Measurements from ENCODE around the gene ZNF598. TPM values are rescaled to one million over a fixed set of nuclear protein-coding genes. Genes with fewer than 3 reads are reported as not detected.
A peak's percentile ranks its signal among the peaks of the same experiment; 100 is the strongest.

The ZNF598 gene
- total and polyA plus RNA-seq, 2 donors = 5.7 to 46.2 TPM

DNA sequence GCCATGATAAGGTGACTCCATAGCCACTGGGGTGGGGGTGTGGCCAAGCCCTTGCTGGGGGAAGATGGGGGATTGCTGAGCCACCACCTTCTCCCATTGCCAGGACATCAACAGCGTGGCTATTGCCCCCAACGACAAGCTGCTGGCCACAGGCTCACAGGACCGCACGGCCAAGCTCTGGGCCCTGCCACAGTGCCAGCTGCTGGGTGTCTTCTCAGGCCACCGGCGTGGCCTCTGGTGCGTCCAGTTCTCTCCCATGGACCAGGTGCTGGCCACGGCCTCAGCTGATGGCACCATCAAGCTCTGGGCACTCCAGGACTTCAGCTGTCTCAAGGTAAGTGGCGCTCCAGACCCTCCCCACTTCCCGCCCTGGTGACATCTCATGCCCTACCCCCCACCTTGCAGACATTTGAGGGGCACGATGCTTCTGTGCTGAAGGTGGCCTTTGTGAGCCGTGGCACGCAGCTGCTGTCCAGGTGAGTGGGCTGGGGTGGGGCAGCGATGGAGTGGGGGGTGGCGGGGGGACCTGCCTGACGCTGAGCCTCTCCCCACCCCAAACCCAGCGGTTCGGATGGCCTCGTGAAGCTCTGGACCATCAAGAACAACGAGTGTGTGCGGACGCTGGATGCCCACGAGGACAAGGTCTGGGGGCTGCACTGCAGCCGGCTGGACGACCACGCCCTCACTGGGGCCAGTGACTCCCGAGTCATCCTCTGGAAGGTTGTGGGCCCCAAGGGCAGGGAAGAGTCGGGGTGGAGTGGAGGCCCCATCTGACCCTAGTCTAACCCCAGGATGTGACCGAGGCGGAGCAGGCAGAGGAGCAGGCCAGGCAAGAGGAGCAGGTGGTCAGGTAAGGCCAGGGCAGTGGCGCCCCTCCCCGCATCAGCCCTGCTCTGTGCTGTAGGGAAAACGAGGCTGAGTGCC is 32.4 kb downstream of the ZNF598 start:
- H3K36me3 ChIP-seq (ENCODE audit: control insufficient read depth in 2 of 2, insufficient read depth in 2 of 2, low read length in 1 of 2) = peaks cover 39 to 51% of the 10 kb centered on the region in 2 donors
- DNase-seq (ENCODE audit: low read depth in 6 of 9, low spot score in 9 of 9) = no peak
- WGBS = 97% methylated on average over 33 of the region's 33 CpGs
- H3K4me1 ChIP-seq (ENCODE audit: control insufficient read depth in 2 of 2, insufficient read depth in 2 of 2, low read length in 2 of 2) = peaks cover 3 to 10% of the 10 kb centered on the region in 2 donors
- peaks cover 2 to 18% of the 10 kb centered on the region in 2 donors for H3K9me3 ChIP-seq (ENCODE audit: control insufficient read depth in 2 of 2, insufficient read depth in 1 of 2, low read length in 1 of 2)
- no peak overlapping the region for H3K27ac ChIP-seq (ENCODE audit: low read depth in 1 of 2, low read length in 1 of 2)
- peaks cover 41 to 43% of the 10 kb centered on the region in 2 donors for H3K27me3 ChIP-seq (ENCODE audit: control insufficient read depth in 2 of 2, insufficient read depth in 1 of 2, low read length in 1 of 2)
- no peak overlapping the region for H3K4me3 ChIP-seq (ENCODE audit: low read length in 2 of 2)

GRCh38 chr16:1976216-1976520 is 33.5 kb downstream of the ZNF598 start:
- no peak for DNase-seq (ENCODE audit: low read depth in 6 of 9, low spot score in 9 of 9)
- Histone ChIP-seq H3K36me3 (ENCODE audit: control insufficient read depth in 2 of 2, insufficient read depth in 2 of 2, low read length in 1 of 2) (peaks cover 39 to 51% of the 10 kb centered on the region in 2 donors), H3K27me3 (ENCODE audit: control insufficient read depth in 2 of 2, insufficient read depth in 1 of 2, low read length in 1 of 2) (peaks cover 30 to 32% of the 10 kb centered on the region in 2 donors), H3K27ac (ENCODE audit: low read depth in 1 of 2, low read length in 1 of 2) (no peak overlapping the region), H3K4me1 (ENCODE audit: control insufficient read depth in 2 of 2, insufficient read depth in 2 of 2, low read length in 2 of 2) (peaks cover 3 to 15% of the 10 kb centered on the region in 2 donors), H3K4me3 (ENCODE audit: low read length in 2 of 2) (no peak overlapping the region), H3K9me3 (ENCODE audit: control insufficient read depth in 2 of 2, insufficient read depth in 1 of 2, low read length in 1 of 2) (peaks cover 2 to 14% of the 10 kb centered on the region in 2 donors)
- 97% methylated on average over 8 of the region's 8 CpGs for WGBS

DNA sequence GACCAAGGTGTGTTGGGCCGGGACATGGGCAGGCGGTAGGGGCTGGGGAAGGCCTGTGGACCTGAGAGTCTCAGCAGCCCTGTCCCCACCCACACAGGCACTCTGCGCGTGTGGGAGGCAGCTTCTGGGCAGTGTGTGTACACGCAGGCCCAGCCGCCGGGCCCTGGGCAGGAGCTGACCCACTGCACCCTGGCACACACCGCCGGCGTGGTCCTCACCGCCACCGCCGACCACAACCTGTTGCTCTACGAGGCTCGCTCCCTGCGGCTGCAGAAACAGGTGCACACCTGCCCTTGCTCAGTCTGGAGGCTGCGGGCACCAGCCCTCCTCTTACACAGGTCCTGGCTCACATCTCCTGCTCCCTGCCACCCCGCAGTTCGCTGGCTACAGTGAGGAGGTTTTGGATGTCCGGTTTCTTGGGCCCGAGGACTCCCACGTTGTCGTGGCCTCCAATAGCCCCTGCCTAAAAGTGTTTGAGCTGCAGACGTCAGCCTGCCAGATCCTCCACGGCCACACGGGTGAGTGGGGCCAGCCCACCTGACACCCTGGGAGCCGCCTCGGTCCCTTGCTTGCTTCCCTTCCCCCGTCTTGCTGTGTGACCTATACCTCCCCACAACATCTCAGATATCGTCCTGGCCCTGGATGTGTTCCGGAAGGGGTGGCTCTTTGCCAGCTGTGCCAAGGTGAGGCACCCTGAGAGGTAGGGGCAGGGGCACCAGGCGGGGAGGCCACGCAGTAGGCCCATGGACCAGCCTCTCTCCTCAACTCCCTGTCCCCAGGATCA is 34.0 kb downstream of the ZNF598 start:
- DNase-seq (ENCODE audit: low read depth in 6 of 9, low spot score in 9 of 9) = no peak
- peaks cover 2 to 9% of the 10 kb centered on the region in 2 donors for H3K9me3 ChIP-seq (ENCODE audit: control insufficient read depth in 2 of 2, insufficient read depth in 1 of 2, low read length in 1 of 2)
- peaks cover 25 to 27% of the 10 kb centered on the region in 2 donors for H3K27me3 ChIP-seq (ENCODE audit: control insufficient read depth in 2 of 2, insufficient read depth in 1 of 2, low read length in 1 of 2)
- H3K36me3 ChIP-seq (ENCODE audit: control insufficient read depth in 2 of 2, insufficient read depth in 2 of 2, low read length in 1 of 2) = peaks cover 39 to 51% of the 10 kb centered on the region in 2 donors
- H3K4me3 ChIP-seq (ENCODE audit: low read length in 2 of 2) = no peak overlapping the region
- H3K4me1 ChIP-seq (ENCODE audit: control insufficient read depth in 2 of 2, insufficient read depth in 2 of 2, low read length in 2 of 2) = peaks cover 7 to 20% of the 10 kb centered on the region in 2 donors
- 98% methylated on average over 33 of the region's 33 CpGs for WGBS
- H3K27ac ChIP-seq (ENCODE audit: low read depth in 1 of 2, low read length in 1 of 2) = no peak overlapping the region

DNA sequence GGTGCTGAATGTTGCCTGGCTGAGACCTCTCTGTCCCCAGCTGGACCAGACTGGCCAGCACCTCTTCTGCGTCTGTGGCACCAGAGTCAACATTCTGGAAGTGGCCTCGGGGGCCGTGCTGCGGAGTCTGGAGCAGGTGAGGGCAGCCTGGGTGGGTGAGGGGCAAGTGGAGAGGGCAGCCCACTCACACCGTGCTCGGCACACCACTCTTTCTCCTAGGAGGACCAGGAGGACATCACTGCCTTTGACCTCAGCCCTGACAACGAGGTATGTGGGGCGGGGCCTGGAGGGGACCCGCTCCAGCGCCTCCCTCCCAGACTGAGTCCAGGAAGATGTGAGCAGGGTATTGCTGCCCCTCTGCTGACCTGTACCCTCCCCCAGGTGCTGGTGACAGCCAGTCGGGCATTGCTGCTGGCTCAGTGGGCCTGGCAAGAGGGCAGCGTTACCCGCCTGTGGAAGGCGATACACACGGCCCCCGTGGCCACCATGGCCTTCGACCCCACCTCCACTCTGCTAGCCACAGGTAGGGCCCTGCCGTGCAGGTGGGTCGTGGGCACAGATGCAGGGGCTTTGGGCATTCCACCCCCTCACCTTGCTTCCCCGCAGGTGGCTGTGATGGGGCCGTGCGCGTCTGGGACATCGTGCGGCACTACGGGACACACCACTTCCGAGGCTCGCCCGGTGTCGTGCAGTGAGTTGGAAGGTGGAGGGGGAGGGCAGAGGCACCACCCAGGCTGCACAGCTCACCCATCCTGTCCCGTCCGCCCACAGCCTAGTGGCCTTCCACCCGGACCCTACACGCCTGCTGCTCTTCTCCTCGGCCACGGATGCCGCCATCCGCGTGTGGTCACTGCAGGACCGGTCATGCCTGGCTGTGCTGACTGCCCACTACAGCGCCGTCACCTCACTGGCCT is 35.2 kb downstream of the ZNF598 start:
- peaks cover 13 to 15% of the 10 kb centered on the region in 2 donors for H3K27me3 ChIP-seq (ENCODE audit: control insufficient read depth in 2 of 2, insufficient read depth in 1 of 2, low read length in 1 of 2)
- peaks cover 39 to 51% of the 10 kb centered on the region in 2 donors for H3K36me3 ChIP-seq (ENCODE audit: control insufficient read depth in 2 of 2, insufficient read depth in 2 of 2, low read length in 1 of 2)
- peaks cover 0 to 2% of the 10 kb centered on the region in 2 donors for H3K9me3 ChIP-seq (ENCODE audit: control insufficient read depth in 2 of 2, insufficient read depth in 1 of 2, low read length in 1 of 2)
- no peak for DNase-seq (ENCODE audit: low read depth in 6 of 9, low spot score in 9 of 9)
- H3K4me1 ChIP-seq (ENCODE audit: control insufficient read depth in 2 of 2, insufficient read depth in 2 of 2, low read length in 2 of 2) = peaks cover 7 to 18% of the 10 kb centered on the region in 2 donors
- no peak overlapping the region for H3K27ac ChIP-seq (ENCODE audit: low read depth in 1 of 2, low read length in 1 of 2)
- H3K4me3 ChIP-seq (ENCODE audit: low read length in 2 of 2) = no peak overlapping the region
- WGBS = 97% methylated on average over 42 of the region's 42 CpGs

DNA sequence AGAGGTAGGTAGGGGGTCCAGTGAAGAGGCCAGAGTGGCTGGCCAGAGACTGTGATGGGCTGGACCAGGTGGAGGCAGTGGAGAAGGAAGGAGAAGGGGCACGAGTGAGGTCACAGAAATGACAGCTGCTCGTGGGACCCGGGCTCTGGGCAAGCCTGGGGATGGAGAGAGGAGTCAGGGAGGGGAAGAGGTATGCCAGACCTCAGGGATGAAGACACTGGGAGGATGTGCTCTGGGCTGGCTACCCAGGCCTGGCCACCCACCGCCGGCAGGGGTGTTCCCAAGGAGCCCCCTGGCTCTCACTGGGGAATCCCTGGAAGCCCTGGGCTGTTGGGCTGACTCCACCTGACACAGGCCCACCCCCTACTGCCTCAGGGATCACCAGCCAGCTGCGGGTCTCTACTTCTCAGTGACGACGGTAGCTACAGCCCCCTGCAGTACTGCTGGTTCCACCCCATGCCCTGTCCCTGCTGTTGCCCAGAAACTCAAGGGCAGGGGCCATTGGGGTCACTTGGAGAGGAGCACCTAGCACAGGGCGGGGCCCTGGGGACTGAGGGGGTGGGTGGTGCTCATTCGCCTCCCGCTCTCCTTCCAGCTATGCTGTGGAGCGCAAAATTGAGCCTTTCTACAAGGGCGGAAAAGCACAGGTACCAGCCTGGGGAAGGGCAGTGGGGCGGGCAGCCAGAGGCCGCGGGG is 36.0 kb downstream of the ZNF598 start:
- peaks cover 7 to 18% of the 10 kb centered on the region in 2 donors for H3K4me1 ChIP-seq (ENCODE audit: control insufficient read depth in 2 of 2, insufficient read depth in 2 of 2, low read length in 2 of 2)
- peaks cover 5 to 7% of the 10 kb centered on the region in 2 donors for H3K27me3 ChIP-seq (ENCODE audit: control insufficient read depth in 2 of 2, insufficient read depth in 1 of 2, low read length in 1 of 2)
- H3K4me3 ChIP-seq (ENCODE audit: low read length in 2 of 2) = no peak overlapping the region
- no peak overlapping the region for H3K27ac ChIP-seq (ENCODE audit: low read depth in 1 of 2, low read length in 1 of 2)
- DNase-seq (ENCODE audit: low read depth in 6 of 9, low spot score in 9 of 9) = no peak
- no peaks in the 10 kb centered on the region for H3K9me3 ChIP-seq (ENCODE audit: control insufficient read depth in 2 of 2, insufficient read depth in 1 of 2, low read length in 1 of 2)
- peaks cover 37 to 48% of the 10 kb centered on the region in 2 donors for H3K36me3 ChIP-seq (ENCODE audit: control insufficient read depth in 2 of 2, insufficient read depth in 2 of 2, low read length in 1 of 2)
- WGBS = 98% methylated on average over 16 of the region's 16 CpGs

GRCh38 chr16:1972490-1972877 is 37.1 kb downstream of the ZNF598 start:
- DNase-seq (ENCODE audit: low read depth in 6 of 9, low spot score in 9 of 9) = no peak
- no peaks in the 10 kb centered on the region for H3K9me3 ChIP-seq (ENCODE audit: control insufficient read depth in 2 of 2, insufficient read depth in 1 of 2, low read length in 1 of 2)
- H3K4me3 ChIP-seq (ENCODE audit: low read length in 2 of 2) = peak overlapping the region; percentile 80 to 95
- 7% methylated on average over 22 of the region's 22 CpGs for WGBS
- peaks cover 7 to 18% of the 10 kb centered on the region in 2 donors for H3K4me1 ChIP-seq (ENCODE audit: control insufficient read depth in 2 of 2, insufficient read depth in 2 of 2, low read length in 2 of 2)
- H3K27me3 ChIP-seq (ENCODE audit: control insufficient read depth in 2 of 2, insufficient read depth in 1 of 2, low read length in 1 of 2) = no peaks in the 10 kb centered on the region
- H3K27ac ChIP-seq (ENCODE audit: low read depth in 1 of 2, low read length in 1 of 2) = no peak overlapping the region
- H3K36me3 ChIP-seq (ENCODE audit: control insufficient read depth in 2 of 2, insufficient read depth in 2 of 2, low read length in 1 of 2) = peaks cover 26 to 36% of the 10 kb centered on the region in 2 donors

- H3K4me1 ChIP-seq (ENCODE audit: control insufficient read depth in 2 of 2, insufficient read depth in 2 of 2, low read length in 2 of 2) = peaks cover 7 to 18% of the 10 kb centered on the region in 2 donors
- under 1% methylated on average over 78 of the region's 78 CpGs for whole genome bisulfite sequencing
- peak within 1 kb of the TSS; percentile 84 to 97 for H3K27ac ChIP-seq (ENCODE audit: low read depth in 1 of 2, low read length in 1 of 2)
- H3K9me3 ChIP-seq (ENCODE audit: control insufficient read depth in 2 of 2, insufficient read depth in 1 of 2, low read length in 1 of 2) = no peaks in the 10 kb centered on the region
- peak; percentile 82 to 97 (median 95) for DNase-seq (ENCODE audit: low read depth in 6 of 9, low spot score in 9 of 9)
- peaks cover 22 to 31% of the 10 kb centered on the region in 2 donors for H3K36me3 ChIP-seq (ENCODE audit: control insufficient read depth in 2 of 2, insufficient read depth in 2 of 2, low read length in 1 of 2)
- H3K27me3 ChIP-seq (ENCODE audit: control insufficient read depth in 2 of 2, insufficient read depth in 1 of 2, low read length in 1 of 2) = no peaks in the 10 kb centered on the region
- peak within 1 kb of the TSS; percentile 80 to 95 for H3K4me3 ChIP-seq (ENCODE audit: low read length in 2 of 2)
Measured at GRCh38 chr16:1971796-1972489, 37.7 kb downstream of the ZNF598 start, which contains the start of gene TBL3. TBL3 (plus strand) TSS chr16:1972053; CDS start chr16:1972165, 112 bp downstream.
